HG02852 (cell line): Measurements from ENCODE around the gene ANKS1A.

Experiments
- ATAC-seq: cut with Tn5 transposase; IDR thresholded peaks from one replicate; pipeline ENCODE4 v1.9.1; 2021; ENCODE audit warnings: mild to moderate bottlenecking, moderate library complexity; ENCODE audit not compliant: unreplicated experiment

Gene ANKS1A

GRCh38 chr6:35063701-35064280 is 174.7 kb downstream of the ANKS1A start:
- no peak for ATAC-seq

- ATAC-seq, result no peak
Observed at GRCh38 chr6:35064290-35064689, 175.2 kb downstream of the ANKS1A start.

- ATAC-seq, result no peak
Observed at GRCh38 chr6:35064757-35065440, 175.8 kb downstream of the ANKS1A start.

GRCh38 chr6:35065441-35065800 is 176.4 kb downstream of the ANKS1A start:
- ATAC-seq, result no peak

- no peak for ATAC-seq
Observed at GRCh38 chr6:35065870-35066269, 176.8 kb downstream of the ANKS1A start.

- no peak for ATAC-seq
Observed at GRCh38 chr6:35067234-35067633, 178.2 kb downstream of the ANKS1A start.

GRCh38 chr6:35068206-35068605 is 179.2 kb downstream of the ANKS1A start:
- no peak for ATAC-seq

GRCh38 chr6:35068644-35069043 is 179.6 kb downstream of the ANKS1A start:
- ATAC-seq, result no peak

GRCh38 chr6:35069262-35069661 is 180.2 kb downstream of the ANKS1A start:
- ATAC-seq, result no peak

GRCh38 chr6:35070111-35070510 is 181.1 kb downstream of the ANKS1A start:
- ATAC-seq, result no peak

GRCh38 chr6:35071347-35071994 is 182.4 kb downstream of the ANKS1A start:
- no peak for ATAC-seq

GRCh38 chr6:35072051-35072697 is 183.1 kb downstream of the ANKS1A start:
- no peak for ATAC-seq

GRCh38 chr6:35072698-35073055 is 183.6 kb downstream of the ANKS1A start:
- ATAC-seq, result no peak

- no peak for ATAC-seq
Observed at GRCh38 chr6:35073211-35073610, 184.2 kb downstream of the ANKS1A start.

- no peak for ATAC-seq
Observed at GRCh38 chr6:35073766-35074471, 184.9 kb downstream of the ANKS1A start.

GRCh38 chr6:35076997-35077712 is 188.1 kb downstream of the ANKS1A start:
- no peak for ATAC-seq

GRCh38 chr6:35077713-35078105 is 188.7 kb downstream of the ANKS1A start:
- no peak for ATAC-seq

- no peak for ATAC-seq
Observed at GRCh38 chr6:35078226-35078850, 189.3 kb downstream of the ANKS1A start.

GRCh38 chr6:35078896-35079295 is 189.8 kb downstream of the ANKS1A start:
- ATAC-seq, result no peak

- no peak for ATAC-seq
Observed at GRCh38 chr6:35079311-35080000, 190.4 kb downstream of the ANKS1A start.
